Measurements from ENCODE around the gene WFDC5.
"Not testable (repeated sequence)": the region's sequence is repeated elsewhere in the genome, so short reads cannot be mapped to it uniquely, and the experiment has no call there.

WFDC5 gene

GRCh38 chr20:45114465-45115385 is at the start of gene WFDC5:
WFDC5 (minus strand) TSS chr20:45115174; CDS start chr20:45115083, 91 bp downstream.
- no peak for DNase-seq

GRCh38 chr20:45163083-45163803 is 48.3 kb upstream of the WFDC5 start:
- no peak for DNase-seq

- DNase-seq = peak; percentile 73
Observed at GRCh38 chr20:45157962-45158361, 43.0 kb upstream of the WFDC5 start.

GRCh38 chr20:45156713-45157112 is 41.7 kb upstream of the WFDC5 start:
- no peak for DNase-seq

- DNase-seq = not testable (repeated sequence)
Observed at GRCh38 chr20:45154794-45155193, 39.8 kb upstream of the WFDC5 start.

GRCh38 chr20:45154183-45154582 is 39.2 kb upstream of the WFDC5 start:
- DNase-seq = no peak

GRCh38 chr20:45153752-45154151 is 38.8 kb upstream of the WFDC5 start:
- no peak for DNase-seq

- no peak for DNase-seq
Observed at GRCh38 chr20:45153147-45153546, 38.2 kb upstream of the WFDC5 start.

- DNase-seq = no peak
Observed at GRCh38 chr20:45152405-45152804, 37.4 kb upstream of the WFDC5 start.

- no peak for DNase-seq
Observed at GRCh38 chr20:45149062-45149461, 34.1 kb upstream of the WFDC5 start.

- no peak for DNase-seq
Observed at GRCh38 chr20:45140836-45141235, 25.9 kb upstream of the WFDC5 start.

GRCh38 chr20:45139733-45140375 is 24.9 kb upstream of the WFDC5 start:
- DNase-seq = not testable (repeated sequence)

- DNase-seq = no peak
Observed at GRCh38 chr20:45138561-45139300, 23.8 kb upstream of the WFDC5 start.

- DNase-seq = no peak
Observed at GRCh38 chr20:45136911-45137310, 21.9 kb upstream of the WFDC5 start.

GRCh38 chr20:45128099-45128498 is 13.1 kb upstream of the WFDC5 start:
- no peak for DNase-seq

- DNase-seq = no peak
Observed at GRCh38 chr20:45124365-45124764, 9.4 kb upstream of the WFDC5 start, which contains the start of gene WFDC12. WFDC12 (minus strand) TSS chr20:45124465; CDS start chr20:45124447, 18 bp downstream.

GRCh38 chr20:45121388-45121787 is 6.4 kb upstream of the WFDC5 start:
- DNase-seq = no peak

- no peak for DNase-seq
Observed at GRCh38 chr20:45119556-45120266, 4.7 kb upstream of the WFDC5 start.

- DNase-seq = no peak
Observed at GRCh38 chr20:45118028-45118427, 3.1 kb upstream of the WFDC5 start.

- no peak for DNase-seq
Observed at GRCh38 chr20:45117581-45117980, 2.6 kb upstream of the WFDC5 start.

GRCh38 chr20:45115829-45116228 is 855 bp upstream of the WFDC5 start:
- no peak for DNase-seq

- DNase-seq = no peak
Observed at GRCh38 chr20:45115386-45115774, 406 bp upstream of the WFDC5 start.
